ENCODE data around the gene CCDC63.

Gene CCDC63

GRCh38 chr12:110841007-110841406 is 5.8 kb upstream of the CCDC63 start:
- TF ChIP-seq, protein P1, sequence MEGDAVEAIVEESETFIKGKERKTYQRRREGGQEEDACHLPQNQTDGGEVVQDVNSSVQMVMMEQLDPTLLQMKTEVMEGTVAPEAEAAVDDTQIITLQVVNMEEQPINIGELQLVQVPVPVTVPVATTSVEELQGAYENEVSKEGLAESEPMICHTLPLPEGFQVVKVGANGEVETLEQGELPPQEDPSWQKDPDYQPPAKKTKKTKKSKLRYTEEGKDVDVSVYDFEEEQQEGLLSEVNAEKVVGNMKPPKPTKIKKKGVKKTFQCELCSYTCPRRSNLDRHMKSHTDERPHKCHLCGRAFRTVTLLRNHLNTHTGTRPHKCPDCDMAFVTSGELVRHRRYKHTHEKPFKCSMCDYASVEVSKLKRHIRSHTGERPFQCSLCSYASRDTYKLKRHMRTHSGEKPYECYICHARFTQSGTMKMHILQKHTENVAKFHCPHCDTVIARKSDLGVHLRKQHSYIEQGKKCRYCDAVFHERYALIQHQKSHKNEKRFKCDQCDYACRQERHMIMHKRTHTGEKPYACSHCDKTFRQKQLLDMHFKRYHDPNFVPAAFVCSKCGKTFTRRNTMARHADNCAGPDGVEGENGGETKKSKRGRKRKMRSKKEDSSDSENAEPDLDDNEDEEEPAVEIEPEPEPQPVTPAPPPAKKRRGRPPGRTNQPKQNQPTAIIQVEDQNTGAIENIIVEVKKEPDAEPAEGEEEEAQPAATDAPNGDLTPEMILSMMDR (conservative IDR thresholded peaks at IDR 0.05; ENCODE audit: low read length), result no peak
- DNase-seq (ENCODE audit: low read depth), result no peak
- H3K4me3 ChIP-seq (ENCODE audit: low read length), result no peak overlapping the region

DNA sequence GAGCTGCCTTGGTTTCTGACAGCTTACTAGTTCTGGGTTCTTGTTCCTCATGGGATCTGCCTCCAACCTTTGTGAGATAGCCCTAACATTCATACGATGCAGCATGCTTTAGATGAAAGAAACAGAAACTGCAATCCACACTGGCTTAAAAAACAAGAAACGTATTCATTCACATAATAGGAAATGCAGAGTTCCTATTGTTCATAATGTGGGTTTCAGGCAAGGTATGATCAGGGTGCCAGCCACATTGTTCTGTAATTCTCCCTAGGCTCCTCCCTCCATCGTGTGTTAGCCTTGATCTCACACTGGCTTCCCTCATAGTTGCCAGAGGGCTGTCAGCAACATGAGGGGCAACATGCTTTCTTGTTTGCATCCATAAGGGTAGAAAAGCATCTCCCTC is 2.7 kb upstream of the CCDC63 start:
- TF ChIP-seq, protein P1 (conservative IDR thresholded peaks at IDR 0.05; ENCODE audit: low read length), result no peak
- H3K4me3 ChIP-seq (ENCODE audit: low read length), result no peak overlapping the region

GRCh38 chr12:110844551-110845338 is 2.0 kb upstream of the CCDC63 start:
- peak; percentile 58 for DNase-seq (ENCODE audit: low read depth)
- H3K4me3 ChIP-seq (ENCODE audit: low read length), result no peak overlapping the region
- TF ChIP-seq, protein P1 (conservative IDR thresholded peaks at IDR 0.05; ENCODE audit: low read length), result no peak

More for the DNA sequence above, 2.7 kb upstream of the CCDC63 start:
- DNase-seq (ENCODE audit: low read depth), result no peak

DNA sequence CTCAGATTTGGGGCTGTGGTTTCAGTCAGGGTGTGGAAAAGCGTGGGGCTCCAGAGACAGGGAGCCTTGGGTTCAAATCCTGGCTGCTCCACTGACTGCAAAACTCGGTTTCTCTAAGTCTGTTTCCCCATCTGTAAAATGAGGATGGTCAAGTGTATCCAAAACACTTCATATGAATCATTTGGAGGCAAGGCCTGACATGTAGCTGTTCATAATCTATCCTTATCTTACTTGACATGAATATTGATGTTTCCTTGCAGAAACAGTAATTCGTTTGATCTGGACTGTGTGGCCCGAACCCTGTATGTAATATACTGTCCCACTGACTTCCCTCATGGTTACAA is 1.5 kb upstream of the CCDC63 start:
- DNase-seq (ENCODE audit: low read depth), result no peak
- H3K4me3 ChIP-seq (ENCODE audit: low read length), result no peak overlapping the region
- TF ChIP-seq, protein P1 (conservative IDR thresholded peaks at IDR 0.05; ENCODE audit: low read length), result no peak

GRCh38 chr12:110848314-110848923 is 1.6 kb downstream of the CCDC63 start:
- no peak for DNase-seq (ENCODE audit: low read depth)
- no peak overlapping the region for H3K4me3 ChIP-seq (ENCODE audit: low read length)
- TF ChIP-seq, protein P1 (conservative IDR thresholded peaks at IDR 0.05; ENCODE audit: low read length), result no peak

DNA sequence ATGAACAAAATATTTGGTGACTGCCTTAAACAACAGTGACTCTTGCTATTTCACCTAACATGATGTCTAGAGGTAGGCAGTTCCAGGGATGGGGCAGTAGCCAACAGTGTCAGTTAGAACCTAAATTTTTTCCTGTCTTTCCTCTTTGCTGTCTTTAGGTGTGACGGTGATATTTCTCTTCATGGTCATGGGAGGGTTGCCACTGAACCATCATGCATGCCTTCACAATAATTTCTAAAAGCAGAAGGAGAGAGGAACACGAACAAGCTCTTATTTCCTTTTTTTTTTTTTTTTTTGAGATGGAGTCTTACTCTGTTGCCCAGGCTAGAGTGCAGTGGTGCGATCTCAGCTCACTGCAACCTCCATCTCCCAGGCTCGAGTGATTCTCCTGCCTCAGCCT is 2.4 kb downstream of the CCDC63 start:
- TF ChIP-seq, protein P1 (conservative IDR thresholded peaks at IDR 0.05; ENCODE audit: low read length), result no peak
- H3K4me3 ChIP-seq (ENCODE audit: low read length), result no peak overlapping the region

More for the DNA sequence above, 2.4 kb downstream of the CCDC63 start:
- no peak for DNase-seq (ENCODE audit: low read depth)
